ENCODE measurements around the gene CASZ1.

Gene CASZ1

DNA sequence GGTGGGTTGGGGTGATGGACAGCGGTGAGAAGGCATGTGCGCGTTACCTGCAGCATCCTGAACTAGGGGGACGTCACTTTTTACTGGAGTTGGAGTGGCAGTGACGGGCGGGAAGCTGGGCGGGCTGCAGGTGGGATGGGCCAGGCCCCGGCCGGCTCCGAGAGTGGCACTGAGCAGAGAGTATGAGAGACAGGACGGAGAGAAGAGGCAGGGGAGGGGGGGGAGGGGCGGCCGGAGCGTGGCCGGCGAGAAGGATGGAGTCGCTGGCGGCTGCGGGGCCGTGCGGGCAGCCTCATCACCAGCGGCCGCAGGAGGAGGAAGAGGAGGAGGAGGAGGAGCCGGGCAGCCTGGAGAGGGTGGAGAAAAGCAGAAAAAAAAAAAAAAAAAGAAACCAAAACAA, 154.5 kb downstream of the CASZ1 start:
- DNase-seq (ENCODE audit: low read depth, low spot score): no peak
- no peak overlapping the region for H3K4me3 ChIP-seq (ENCODE audit: low read depth, low read length)
- ChIA-PET POLR2A (no interaction called here), CTCF (no interaction called here)
- TF ChIP-seq, protein P1, sequence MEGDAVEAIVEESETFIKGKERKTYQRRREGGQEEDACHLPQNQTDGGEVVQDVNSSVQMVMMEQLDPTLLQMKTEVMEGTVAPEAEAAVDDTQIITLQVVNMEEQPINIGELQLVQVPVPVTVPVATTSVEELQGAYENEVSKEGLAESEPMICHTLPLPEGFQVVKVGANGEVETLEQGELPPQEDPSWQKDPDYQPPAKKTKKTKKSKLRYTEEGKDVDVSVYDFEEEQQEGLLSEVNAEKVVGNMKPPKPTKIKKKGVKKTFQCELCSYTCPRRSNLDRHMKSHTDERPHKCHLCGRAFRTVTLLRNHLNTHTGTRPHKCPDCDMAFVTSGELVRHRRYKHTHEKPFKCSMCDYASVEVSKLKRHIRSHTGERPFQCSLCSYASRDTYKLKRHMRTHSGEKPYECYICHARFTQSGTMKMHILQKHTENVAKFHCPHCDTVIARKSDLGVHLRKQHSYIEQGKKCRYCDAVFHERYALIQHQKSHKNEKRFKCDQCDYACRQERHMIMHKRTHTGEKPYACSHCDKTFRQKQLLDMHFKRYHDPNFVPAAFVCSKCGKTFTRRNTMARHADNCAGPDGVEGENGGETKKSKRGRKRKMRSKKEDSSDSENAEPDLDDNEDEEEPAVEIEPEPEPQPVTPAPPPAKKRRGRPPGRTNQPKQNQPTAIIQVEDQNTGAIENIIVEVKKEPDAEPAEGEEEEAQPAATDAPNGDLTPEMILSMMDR (IDR thresholded peaks at IDR 0.05; ENCODE audit: insufficient read depth, low read length, missing control alignments): no peak

DNA sequence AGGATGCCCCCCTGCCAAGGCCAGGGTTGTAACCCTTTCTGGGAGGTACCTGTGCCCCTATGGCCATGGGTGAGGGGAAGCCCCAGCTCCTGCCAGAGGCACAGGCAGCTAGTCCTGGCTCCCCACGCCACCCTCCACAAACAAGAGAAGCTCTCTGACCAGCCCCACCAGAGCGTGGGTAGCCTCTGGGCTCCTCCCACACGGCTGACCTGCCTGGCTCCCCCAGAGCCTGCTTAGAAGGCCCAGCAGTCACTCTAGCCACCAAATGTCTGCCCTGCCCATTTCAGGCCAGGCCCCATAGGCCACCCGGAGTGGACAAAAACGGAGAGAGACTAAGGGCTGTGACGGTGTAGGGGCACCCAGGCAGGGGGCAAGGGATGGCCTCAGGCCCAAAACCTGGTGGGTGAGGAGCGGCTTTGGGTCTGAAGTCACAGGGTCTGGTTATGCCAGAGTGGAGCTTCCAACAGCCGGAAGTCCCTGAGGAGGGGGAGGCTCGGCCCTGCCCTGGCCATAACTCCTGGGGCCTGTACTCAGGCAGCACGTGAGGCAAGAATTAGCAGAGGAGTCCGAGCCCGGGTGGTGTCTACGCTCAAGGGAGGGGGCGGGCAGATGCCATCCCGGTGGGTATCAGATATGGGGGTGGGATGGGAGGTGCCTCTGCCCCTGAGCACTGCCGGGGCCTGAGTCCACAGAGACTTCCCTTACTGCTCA, 155.4 kb downstream of the CASZ1 start:
- POLR2A ChIA-PET: no interaction called here
- no peak overlapping the region for H3K4me3 ChIP-seq (ENCODE audit: low read depth, low read length)
- no peak for DNase-seq (ENCODE audit: low read depth, low spot score)
- TF ChIP-seq, protein P1 (IDR thresholded peaks at IDR 0.05; ENCODE audit: insufficient read depth, low read length, missing control alignments): no peak
- CTCF ChIA-PET: no interaction called here

DNA sequence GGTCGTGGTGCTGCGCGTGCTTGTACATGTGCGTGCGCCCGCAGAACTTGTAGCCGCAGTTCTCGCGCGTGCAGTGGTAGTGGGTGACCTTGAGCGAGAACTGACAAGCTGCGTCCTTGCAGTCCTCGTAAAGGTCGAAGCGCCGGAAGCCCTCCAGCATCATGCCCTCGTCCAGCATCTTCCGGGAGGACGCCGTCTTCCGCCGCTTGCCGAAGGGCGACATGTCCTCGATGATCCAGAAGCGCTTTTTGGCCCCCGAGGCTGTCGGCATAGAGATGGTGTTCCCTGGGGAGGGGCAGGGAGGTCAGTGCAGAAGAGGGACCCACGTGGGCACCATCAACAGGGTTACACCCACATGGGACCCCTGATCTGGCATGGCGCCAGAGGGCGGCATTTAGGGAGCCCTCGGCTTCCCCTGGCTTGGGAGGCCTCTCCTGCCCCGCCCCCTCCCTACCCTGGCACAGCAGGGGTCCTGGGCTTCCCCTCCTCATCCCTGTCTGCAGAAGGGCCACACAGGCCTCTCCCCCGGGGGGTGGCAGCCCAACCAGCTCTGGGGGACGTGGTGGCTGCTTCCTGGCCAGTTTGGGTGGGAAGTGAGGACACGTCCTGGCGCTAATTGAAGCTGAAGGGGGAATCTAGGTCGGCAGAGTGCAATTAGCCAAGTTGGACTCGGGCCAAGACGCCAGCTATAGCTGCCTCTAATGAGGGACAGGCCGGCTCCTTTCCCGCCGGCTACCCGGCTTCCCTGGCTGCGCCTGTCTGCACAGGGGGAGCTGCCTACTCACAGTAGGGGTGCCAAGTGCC, 156.5 kb downstream of the CASZ1 start:
- no peak for DNase-seq (ENCODE audit: low read depth, low spot score)
- POLR2A ChIA-PET: interaction anchor here (0.7 kb wide), 1 partner anchor 10 kb away, joined by 3 read pairs; no protein-coding TSS in a partner anchor
- CTCF ChIA-PET: no interaction called here
- H3K4me3 ChIP-seq (ENCODE audit: low read depth, low read length): no peak overlapping the region
- TF ChIP-seq, protein P1 (IDR thresholded peaks at IDR 0.05; ENCODE audit: insufficient read depth, low read length, missing control alignments): no peak

DNA sequence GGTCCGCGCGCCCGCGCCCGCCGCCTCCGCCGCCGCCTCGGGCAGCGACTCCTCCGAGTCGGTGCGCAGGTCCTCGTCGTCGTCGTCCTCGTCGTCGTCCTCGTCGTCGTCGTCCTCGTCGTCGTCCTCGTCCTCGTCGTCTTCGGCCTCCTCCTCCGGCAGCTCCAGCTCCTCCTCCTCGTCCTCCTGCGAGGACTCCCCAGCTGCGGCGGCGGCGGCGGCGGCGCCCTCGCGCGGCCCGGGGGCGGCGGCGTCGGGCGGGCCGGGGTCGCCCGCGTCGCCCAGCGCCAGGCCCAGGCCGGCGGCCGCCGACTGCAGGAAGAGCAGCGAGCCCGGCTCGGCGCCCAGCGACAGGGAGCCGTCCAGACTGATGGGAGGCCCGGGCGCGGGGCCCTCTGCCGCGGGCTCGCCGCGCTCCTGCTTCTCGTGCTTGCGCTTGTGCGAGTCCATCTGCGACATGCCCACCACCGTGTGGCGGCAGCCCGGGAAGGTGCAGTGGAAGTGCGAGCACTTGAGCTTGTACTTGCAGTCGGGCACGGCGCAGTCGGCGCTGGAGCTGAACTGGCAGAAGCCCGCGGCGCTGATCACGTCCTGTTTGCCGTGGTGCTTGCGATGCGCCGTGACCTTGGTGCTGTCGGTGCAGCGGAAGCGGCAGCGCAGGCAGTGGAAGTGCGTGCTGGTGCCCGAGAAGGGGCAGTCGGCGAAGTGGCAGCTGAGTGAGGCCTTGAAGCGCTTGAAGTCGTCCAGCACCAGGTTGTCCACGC, 157.3 kb downstream of the CASZ1 start:
- no peak for DNase-seq (ENCODE audit: low read depth, low spot score)
- no peak overlapping the region for H3K4me3 ChIP-seq (ENCODE audit: low read depth, low read length)
- TF ChIP-seq, protein P1 (IDR thresholded peaks at IDR 0.05; ENCODE audit: insufficient read depth, low read length, missing control alignments): no peak
- POLR2A ChIA-PET: interaction anchor here (0.6 to 0.7 kb wide), 2 partner anchors 10 to 158 kb away, joined by 3 to 8 read pairs; no protein-coding TSS in a partner anchor
- CTCF ChIA-PET: no interaction called here

DNA sequence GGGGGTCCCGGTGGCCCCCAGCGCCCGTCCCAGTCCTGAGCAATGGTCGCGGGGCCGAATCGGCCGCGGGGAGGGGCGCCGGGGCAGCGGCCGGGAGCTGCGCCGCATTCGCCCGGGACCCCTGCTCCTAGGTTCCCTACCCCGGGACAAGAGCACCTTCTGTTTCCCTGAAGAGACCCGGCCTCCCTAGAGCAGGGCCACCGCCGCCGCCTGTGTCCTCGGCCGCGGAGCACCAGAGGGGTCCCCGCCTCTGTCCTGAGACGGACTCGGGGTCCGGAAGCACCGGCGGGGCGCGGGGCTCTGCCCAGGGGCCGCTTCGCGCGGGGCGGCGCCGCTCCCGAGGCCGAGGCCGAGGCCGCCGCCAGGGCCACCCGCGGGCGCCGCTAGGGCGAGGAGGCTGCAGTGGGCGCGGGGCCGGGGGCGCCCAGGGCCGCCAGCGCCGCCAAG, 157.9 kb downstream of the CASZ1 start:
- no peak overlapping the region for H3K4me3 ChIP-seq (ENCODE audit: low read depth, low read length)
- DNase-seq (ENCODE audit: low read depth, low spot score): no peak
- POLR2A ChIA-PET: interaction anchor here (0.6 kb wide), 1 partner anchor 158 kb away, joined by 8 read pairs; no protein-coding TSS in a partner anchor
- TF ChIP-seq, protein P1 (IDR thresholded peaks at IDR 0.05; ENCODE audit: insufficient read depth, low read length, missing control alignments): no peak
- CTCF ChIA-PET: no interaction called here

All from AG04449 (cell line).